ENCODE data around the gene SPATA12. TPM values are rescaled to one million over a fixed set of nuclear protein-coding genes. Genes with fewer than 3 reads are reported as not detected.

SPATA12 gene
- total and polyA plus RNA-seq, 2 donors (not counting 3 experiments of a cell fraction or from before 2014, with no cell fraction given), result 0.18 TPM; not detected in 1

GRCh38 chr3:57086201-57086600 lies 25.7 kb downstream of the SPATA12 start:
- FAIRE-seq, result no peak
- BruUV-seq (replicated peaks), result no TSS peak

More at GRCh38 chr3:57086201-57086600, 25.7 kb downstream of the SPATA12 start:
- Histone ChIP-seq H3K9me1 (replicated peaks; ENCODE audit: control insufficient read depth, extremely low read depth, insufficient read depth, low read length) (no peaks in the 10 kb centered on the region), H3K9ac (replicated peaks; ENCODE audit: extremely low read depth, insufficient read depth, low read length) (no peak overlapping the region), H3K4me1 (ENCODE audit: control insufficient read depth, extremely low read depth, insufficient read depth, low read length) (peaks cover 5% of the 10 kb centered on the region), H4K20me1 (replicated peaks; ENCODE audit: control insufficient read depth, extremely low read depth, insufficient read depth, low read length) (no peaks in the 10 kb centered on the region), H2AFZ (ENCODE audit: low read depth, low read length) (no peak overlapping the region), H3K27me3 (ENCODE audit: control insufficient read depth in 2 of 2, insufficient read depth in 2 of 2, low read length in 2 of 2) (peaks cover 0 to 4% of the 10 kb centered on the region in 2 experiments), H3K4me3 (replicated peaks in 1 of 3; ENCODE audit: insufficient read depth in 1 of 3, low read depth in 1 of 3, low read length in 3 of 3) (no peak overlapping the region), H3K9me3 (replicated peaks; ENCODE audit: control insufficient read depth, insufficient read depth, low read length) (no peaks in the 10 kb centered on the region), H3K79me2 (ENCODE audit: control insufficient read depth, insufficient read depth, low read length) (no peaks in the 10 kb centered on the region), H3K27ac (ENCODE audit: insufficient read depth, low read depth, low read length) (no peak overlapping the region), H3K4me2 (ENCODE audit: insufficient read depth, low read length) (no peak overlapping the region), H3K36me3 (ENCODE audit: control insufficient read depth in 2 of 2, extremely low read depth in 1 of 2, insufficient read depth in 2 of 2, low read length in 2 of 2) (no peaks in the 10 kb centered on the region)
- intact Hi-C loops (cut with micrococcal nuclease) (no loop called here), dilution Hi-C loops (cut with MboI; ENCODE audit: extremely low pct_ligation_motif_present, low sequenced_read_pairs) (no loop called here)
- ChIA-PET CTCF (interaction anchor here (0.6 kb wide), 1 partner anchor 164 kb away, joined by 4 read pairs; no protein-coding TSS in a partner anchor), POLR2A (no interaction called here)
- TF ChIP-seq GATA2 (IDR thresholded peaks at IDR 0.05; ENCODE audit: insufficient read depth, insufficient read length, low read depth, low read length), result no peak
- no peak for TF ChIP-seq POLR2AphosphoS5 (IDR thresholded peaks at IDR 0.05; ENCODE audit: insufficient read depth, low read depth, low read length)
- TF ChIP-seq EZH2 (IDR thresholded peaks at IDR 0.05; ENCODE audit: borderline replicate concordance, low read depth, low read length, severe bottlenecking), result no peak
- TF ChIP-seq MYC (IDR thresholded peaks at IDR 0.05; ENCODE audit: low read depth, low read length), result no peak
- TF ChIP-seq POLR2A (IDR thresholded peaks at IDR 0.05; ENCODE audit: low read depth, low read length), result no peak
- no peak for TF ChIP-seq CTCF (IDR thresholded peaks at IDR 0.05; ENCODE audit: extremely low read depth in 1 of 2, insufficient read depth in 1 of 2, low read depth in 1 of 2, low read length in 2 of 2)
- no peak for TF ChIP-seq FOS (IDR thresholded peaks at IDR 0.05; ENCODE audit: borderline replicate concordance, insufficient read depth, low read length)
- TF ChIP-seq MAX (IDR thresholded peaks at IDR 0.05; ENCODE audit: insufficient read depth, insufficient read length), result no peak
- TF ChIP-seq JUN (IDR thresholded peaks at IDR 0.05; ENCODE audit: borderline replicate concordance, insufficient read depth, insufficient read length, low read depth), result no peak
- no peak for DNase-seq (ENCODE audit: low read depth, low spot score)

Data from endothelial cell of umbilical vein (primary cell).